WERI-Rb-1 (cell line): ENCODE results near the gene RFK.

Source experiments
- DNase-seq: peaks from one replicate; pipeline ENCODE4 v3.0.0-alpha.2; 2020
- H3K27ac ChIP-seq: fragments of 250-450 bp; sonication (Bioruptor Pico); 2 replicates; pipeline ENCODE4 v1.5.1; 2020; ENCODE audit warnings: mild to moderate bottlenecking, moderate library complexity
- H3K27me3 ChIP-seq: fragments of 250-450 bp; sonication (Bioruptor Pico); 2 replicates; pipeline ENCODE4 v1.5.1; 2021; ENCODE audit warnings: mild to moderate bottlenecking, low read depth, moderate library complexity; ENCODE audit not compliant: insufficient read depth, severe bottlenecking
- H3K36me3 ChIP-seq: fragments of 250-450 bp; sonication (Bioruptor Pico); 2 replicates; pipeline ENCODE4 v1.5.1; 2020; ENCODE audit warnings: mild to moderate bottlenecking, moderate library complexity
- H3K4me3 ChIP-seq: 2 replicates; pipeline ENCODE4 v1.5.1; 2011; ENCODE audit warnings: low read depth, mild to moderate bottlenecking, control low read depth, low read length
- H3K9me3 ChIP-seq: fragments of 250-450 bp; sonication (Bioruptor Pico); 2 replicates; pipeline ENCODE4 v1.5.1; 2021; ENCODE audit warnings: mild to moderate bottlenecking, moderate library complexity; ENCODE audit not compliant: severe bottlenecking
- TF ChIP-seq, protein P1 (sequence below): IDR thresholded peaks from 2 replicates; pipeline ENCODE4 v1.5.1; 2011; ENCODE audit warnings: low read depth, mild to moderate bottlenecking, control low read depth, inconsistent platforms, low read length

Gene RFK

DNA sequence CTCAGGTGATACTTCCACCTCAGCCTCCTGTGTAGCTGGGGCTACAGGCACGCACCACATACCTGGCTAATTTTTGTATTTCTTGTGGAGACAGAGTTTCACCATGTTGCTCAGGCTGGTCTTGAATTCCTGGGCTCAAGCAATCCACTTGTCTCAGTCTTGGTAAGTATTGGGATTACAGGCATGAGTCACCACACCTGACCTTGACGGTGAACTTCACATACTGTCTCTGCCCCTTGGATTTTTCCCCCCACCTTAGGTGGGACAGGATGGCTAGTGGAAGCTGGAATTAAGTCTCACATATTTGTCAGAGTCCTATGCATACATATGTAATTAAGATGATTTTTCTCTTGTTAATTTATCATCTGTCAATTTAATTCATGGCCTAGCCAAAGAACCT lies 20.9 kb upstream of the RFK start:
- Histone ChIP-seq H3K36me3 (no peaks in the 10 kb centered on the region), H3K27ac (no peak overlapping the region), H3K9me3 (peaks cover 4% of the 10 kb centered on the region), H3K4me3 (no peak overlapping the region), H3K27me3 (no peaks in the 10 kb centered on the region)
- TF ChIP-seq, protein P1, sequence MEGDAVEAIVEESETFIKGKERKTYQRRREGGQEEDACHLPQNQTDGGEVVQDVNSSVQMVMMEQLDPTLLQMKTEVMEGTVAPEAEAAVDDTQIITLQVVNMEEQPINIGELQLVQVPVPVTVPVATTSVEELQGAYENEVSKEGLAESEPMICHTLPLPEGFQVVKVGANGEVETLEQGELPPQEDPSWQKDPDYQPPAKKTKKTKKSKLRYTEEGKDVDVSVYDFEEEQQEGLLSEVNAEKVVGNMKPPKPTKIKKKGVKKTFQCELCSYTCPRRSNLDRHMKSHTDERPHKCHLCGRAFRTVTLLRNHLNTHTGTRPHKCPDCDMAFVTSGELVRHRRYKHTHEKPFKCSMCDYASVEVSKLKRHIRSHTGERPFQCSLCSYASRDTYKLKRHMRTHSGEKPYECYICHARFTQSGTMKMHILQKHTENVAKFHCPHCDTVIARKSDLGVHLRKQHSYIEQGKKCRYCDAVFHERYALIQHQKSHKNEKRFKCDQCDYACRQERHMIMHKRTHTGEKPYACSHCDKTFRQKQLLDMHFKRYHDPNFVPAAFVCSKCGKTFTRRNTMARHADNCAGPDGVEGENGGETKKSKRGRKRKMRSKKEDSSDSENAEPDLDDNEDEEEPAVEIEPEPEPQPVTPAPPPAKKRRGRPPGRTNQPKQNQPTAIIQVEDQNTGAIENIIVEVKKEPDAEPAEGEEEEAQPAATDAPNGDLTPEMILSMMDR, result no peak
- no peak for DNase-seq

DNA sequence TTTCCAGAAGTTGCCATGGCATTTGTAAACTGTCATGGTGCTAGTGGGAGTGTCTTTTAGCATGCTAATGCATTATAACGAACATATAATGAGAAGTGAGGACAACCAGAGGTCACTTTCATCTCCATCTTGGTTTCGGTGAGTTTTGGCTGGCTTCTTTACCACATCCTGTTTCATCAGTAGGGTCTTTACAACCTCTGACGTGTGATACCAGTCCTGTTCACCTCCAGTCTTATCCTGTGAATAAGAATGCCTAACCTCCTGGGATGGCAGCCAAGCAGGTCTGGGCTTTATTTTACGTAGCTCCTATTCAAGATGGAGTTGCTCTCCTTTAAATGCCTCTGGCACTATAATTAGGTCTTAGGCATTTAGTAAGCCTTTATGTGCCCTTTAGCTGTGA lies 20.4 kb upstream of the RFK start:
- H3K27me3 ChIP-seq, result no peaks in the 10 kb centered on the region

DNA sequence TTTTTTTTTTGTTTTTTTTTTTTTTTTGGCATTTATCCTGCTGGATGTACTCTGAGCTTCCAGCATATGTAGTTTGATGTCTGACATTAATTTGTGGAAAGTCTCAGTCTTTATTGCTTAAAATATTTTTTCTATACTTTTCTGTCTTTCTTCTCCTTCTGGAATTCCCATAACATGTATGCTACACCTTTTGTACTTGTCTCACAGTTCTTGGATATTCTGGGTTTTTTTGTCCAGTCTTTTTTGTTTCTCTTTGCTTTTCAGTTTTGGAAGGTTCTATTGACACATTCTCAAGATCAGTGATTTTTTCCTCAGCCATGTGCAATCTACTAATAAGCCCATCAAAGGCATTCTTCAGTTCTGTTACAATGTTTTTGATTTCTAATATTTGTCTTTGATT lies 19.4 kb upstream of the RFK start:
- Histone ChIP-seq H3K36me3 (no peaks in the 10 kb centered on the region), H3K9me3 (peaks cover 4% of the 10 kb centered on the region), H3K4me3 (no peak overlapping the region), H3K27me3 (no peaks in the 10 kb centered on the region), H3K27ac (no peak overlapping the region)
- no peak for DNase-seq
- TF ChIP-seq, protein P1, result no peak

More for the DNA sequence above, 20.4 kb upstream of the RFK start:
- Histone ChIP-seq H3K4me3 (no peak overlapping the region), H3K27ac (no peak overlapping the region), H3K36me3 (no peaks in the 10 kb centered on the region), H3K9me3 (peaks cover 4% of the 10 kb centered on the region)
- DNase-seq, result no peak
- TF ChIP-seq, protein P1, result no peak

DNA sequence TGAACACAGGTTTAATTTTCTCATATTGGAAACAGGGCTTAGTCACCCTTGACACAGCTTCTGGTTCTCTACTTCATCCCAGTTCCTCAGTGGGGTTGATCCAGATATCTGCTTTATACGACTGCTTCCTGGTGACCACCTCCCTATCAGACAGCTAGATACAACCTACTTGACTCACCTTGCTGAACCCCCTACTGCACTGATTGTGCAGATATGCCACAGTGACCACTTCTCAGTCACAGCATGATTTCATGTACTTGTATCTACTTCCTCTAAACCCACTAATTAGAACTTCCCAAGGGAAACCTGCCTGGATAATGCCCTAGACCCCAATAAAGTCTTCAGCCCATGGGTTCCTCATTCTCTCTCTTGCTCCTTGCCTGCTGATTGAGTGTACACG lies 18.4 kb upstream of the RFK start:
- Histone ChIP-seq H3K27me3 (no peaks in the 10 kb centered on the region), H3K27ac (no peak overlapping the region), H3K4me3 (no peak overlapping the region), H3K9me3 (peaks cover 4% of the 10 kb centered on the region), H3K36me3 (no peaks in the 10 kb centered on the region)
- TF ChIP-seq, protein P1, result no peak
- DNase-seq, result no peak

DNA sequence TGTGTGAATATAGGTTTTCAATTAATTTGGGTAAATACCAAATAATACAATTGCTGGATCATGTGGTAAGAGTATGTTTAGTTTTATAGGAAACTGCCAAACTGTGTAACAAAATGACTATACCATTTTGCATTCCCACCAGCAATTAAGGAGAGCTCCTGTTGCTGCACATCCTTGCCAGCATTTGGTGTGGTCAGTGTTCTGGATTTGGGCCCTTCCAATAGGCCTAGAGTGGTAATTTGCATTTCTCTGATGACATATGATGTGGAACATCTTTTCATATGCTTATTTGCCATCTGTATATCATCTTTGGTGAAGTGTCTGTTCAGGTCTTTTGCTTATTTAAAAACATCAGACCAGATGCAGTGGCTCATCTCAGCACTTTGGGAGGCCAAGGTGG lies 11.6 kb upstream of the RFK start:
- no peak overlapping the region for H3K4me3 ChIP-seq
- no peaks in the 10 kb centered on the region for H3K36me3 ChIP-seq
- TF ChIP-seq, protein P1, result no peak
- DNase-seq, result no peak
- no peaks in the 10 kb centered on the region for H3K9me3 ChIP-seq
- H3K27ac ChIP-seq, result no peak overlapping the region
- no peaks in the 10 kb centered on the region for H3K27me3 ChIP-seq

DNA sequence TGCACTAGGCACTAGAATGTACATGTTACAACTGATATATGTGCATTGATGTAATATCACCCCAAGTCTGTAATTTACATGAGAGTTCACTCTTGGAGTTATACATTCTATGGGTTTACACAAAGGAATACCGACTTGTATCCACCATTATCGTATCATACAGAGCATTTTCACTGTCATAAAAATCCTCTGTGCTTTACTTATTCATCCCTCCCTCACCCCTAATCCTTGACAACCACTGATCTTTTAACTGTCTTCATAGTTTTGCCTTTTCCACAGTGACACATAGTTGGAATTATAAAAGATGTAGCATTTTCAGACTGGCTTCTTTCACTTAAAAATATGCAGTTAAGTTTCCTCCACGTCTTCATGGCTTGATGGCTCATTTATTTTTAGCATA lies 11.1 kb upstream of the RFK start:
- DNase-seq, result no peak
- H3K36me3 ChIP-seq, result no peaks in the 10 kb centered on the region
- TF ChIP-seq, protein P1, result no peak
- no peaks in the 10 kb centered on the region for H3K27me3 ChIP-seq
- H3K9me3 ChIP-seq, result no peaks in the 10 kb centered on the region
- H3K4me3 ChIP-seq, result no peak overlapping the region
- no peak overlapping the region for H3K27ac ChIP-seq
